Fibroblast of villous mesenchyme (primary cell): ENCODE results near the gene SERPINA6. TPM values are rescaled to one million over a fixed set of nuclear protein-coding genes. Genes with fewer than 3 reads are reported as not detected.

Experiments used
- DNase-seq: peaks from one replicate; pipeline ENCODE4 v3.0.0-alpha.2; 2010; ENCODE audit warnings: low read depth
- H3K4me3 ChIP-seq: 2 replicates; pipeline ENCODE4 v1.5.1; 2011; ENCODE audit warnings: low read depth, mild to moderate bottlenecking, low read length
- CTCF ChIP-seq: IDR thresholded peaks from 2 replicates; pipeline ENCODE4 v1.5.1; 2012; ENCODE audit warnings: low read depth, mild to moderate bottlenecking, low read length; ENCODE audit not compliant: insufficient read depth
- total RNA-seq: library from RNA; depleted of rRNA; stranded (reverse); fragments of >200 nt; gene quantifications from 2 replicates; pipeline ENCODE4 v1.2.3, GENCODE V29; 2012

Gene SERPINA6
- total RNA-seq, 1 donor = not detected

- no peak overlapping the region for H3K4me3 ChIP-seq
- no peak for TF ChIP-seq CTCF
- no peak for DNase-seq
Observed at GRCh38 chr14:94314890-94315289, 8.2 kb downstream of the SERPINA6 start.

- H3K4me3 ChIP-seq = no peak overlapping the region
- DNase-seq = no peak
- TF ChIP-seq CTCF = no peak
Observed at GRCh38 chr14:94313991-94314655, 9.0 kb downstream of the SERPINA6 start.

GRCh38 chr14:94312481-94313246 is 10.5 kb downstream of the SERPINA6 start:
- no peak for DNase-seq
- no peak for TF ChIP-seq CTCF
- H3K4me3 ChIP-seq = no peak overlapping the region

- no peak overlapping the region for H3K4me3 ChIP-seq
- no peak for DNase-seq
- no peak for TF ChIP-seq CTCF
Observed at GRCh38 chr14:94310248-94310647, 12.9 kb downstream of the SERPINA6 start.

- no peak overlapping the region for H3K4me3 ChIP-seq
- no peak for DNase-seq
- TF ChIP-seq CTCF = no peak
Observed at GRCh38 chr14:94309721-94310120, 13.4 kb downstream of the SERPINA6 start.

GRCh38 chr14:94307410-94307992 is 15.6 kb downstream of the SERPINA6 start:
- H3K4me3 ChIP-seq = no peak overlapping the region
- no peak for DNase-seq
- TF ChIP-seq CTCF = no peak
